A549 treated with CpdA at 1 μM for 4 hours (cell line): ENCODE results near the gene SLC30A2. TPM values are rescaled to one million over a fixed set of nuclear protein-coding genes. Genes with fewer than 3 reads are reported as not detected.

Source experiments
- total RNA-seq: library from RNA; stranded (reverse); fragments of 200-300 nt; extraction: Qiagen RNA extraction; gene quantifications from 5 replicates; pipeline ENCODE4 v1.2.3, GENCODE V29; 2022; ENCODE audit warnings: low read depth

The SLC30A2 gene
- total RNA-seq: 0.03 to 0.17 TPM (median 0.04 TPM) in 4 of 5 replicates, not detected in the other

GRCh38 chr1:26045722-26046245, at the start of gene SLC30A2:
Gene SLC30A2, minus strand, starts transcription at chr1:26046118. Its CDS starts 222 bp downstream, at chr1:26045896.

DNA sequence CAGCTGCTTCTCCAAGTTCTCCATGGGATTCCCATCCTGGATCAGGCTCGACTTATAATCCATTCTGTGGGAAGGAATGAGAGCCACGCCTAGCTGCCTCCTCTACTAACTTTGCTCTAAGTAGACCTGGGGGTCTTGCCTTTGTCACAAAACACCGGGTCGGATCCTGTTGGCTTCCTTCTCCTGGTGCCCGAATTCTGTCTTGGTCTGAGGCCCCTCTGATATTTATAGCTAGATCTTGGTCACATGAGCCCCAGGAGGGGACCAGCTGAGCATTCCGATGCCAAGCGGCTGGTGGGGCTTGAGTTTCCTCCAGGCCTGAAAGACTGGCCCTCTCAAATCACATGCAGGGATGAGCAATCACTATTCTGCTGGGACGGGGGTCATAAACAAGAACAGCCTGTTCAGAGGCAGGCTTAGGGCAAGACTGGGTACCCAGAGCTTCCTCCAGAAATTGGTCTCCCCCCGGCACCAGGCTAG, 21.6 kb upstream of the SLC30A2 start, which contains the start of gene TRIM63:
TSS of gene TRIM63 (minus strand) at position 199 of the 480 bp plus-strand sequence. CDS start at position 63, 136 bp downstream.

DNA sequence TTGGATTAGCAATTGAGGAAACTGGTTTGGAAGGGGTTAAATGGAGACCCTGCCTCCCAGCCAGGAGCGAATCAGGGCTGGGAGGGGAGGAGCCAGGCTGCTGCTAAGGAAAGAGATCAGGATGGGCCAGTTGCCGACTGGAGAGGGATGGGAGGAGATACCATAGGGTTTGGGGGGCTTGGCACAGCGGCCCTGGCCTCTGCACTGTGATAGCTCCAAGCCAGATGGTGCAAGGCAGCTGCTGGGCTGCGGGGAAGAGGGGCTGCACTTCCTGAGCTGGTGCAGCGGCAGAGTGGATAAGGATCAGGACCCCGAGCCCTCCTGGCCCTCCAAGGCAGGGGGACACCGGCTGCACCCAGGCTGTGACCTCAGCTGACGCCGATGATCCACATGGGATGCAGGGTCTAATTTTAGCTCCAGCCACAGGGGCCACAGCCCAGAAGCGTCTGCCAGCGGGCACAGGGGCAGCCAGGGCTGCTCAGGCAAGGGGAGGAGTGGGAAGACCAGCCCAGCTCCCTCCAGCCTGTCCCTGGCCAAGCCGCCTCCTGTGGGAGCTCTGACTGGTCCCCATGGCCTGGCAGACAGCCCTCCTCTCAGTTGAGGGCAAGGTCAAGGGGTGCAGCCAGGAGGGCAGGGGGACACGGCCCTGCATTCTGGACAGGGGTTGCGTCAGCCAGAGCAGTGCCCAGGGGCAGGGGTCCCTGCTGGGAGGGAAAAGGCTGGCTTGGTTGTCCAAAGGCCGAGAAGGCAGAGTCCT, 24.1 kb downstream of the SLC30A2 start, which contains the start of gene EXTL1:
TSS of gene EXTL1 (plus strand) at position 129 of the 757 bp plus-strand sequence. CDS start 872 bp downstream, outside the sequence.

GRCh38 chr1:25997828-25998761, 47.8 kb downstream of the SLC30A2 start, which contains the start of gene PAFAH2:
Gene PAFAH2, minus strand, starts transcription at chr1:25998063. Its CDS starts 7,247 bp downstream, at chr1:25990816.

Other genes with a start within 250 kb of the SLC30A2 start
- gene SELENON, start 245.9 kb downstream of the SLC30A2 start, total RNA-seq: 52.5 to 65.0 TPM (median 56.7 TPM) in 5 replicates
- 21.7 to 26.1 TPM (median 23.9 TPM) in 5 replicates for gene MTFR1L, start 226.2 kb downstream of the SLC30A2 start, total RNA-seq
- gene AUNIP, start 186.7 kb downstream of the SLC30A2 start, total RNA-seq: 5.4 to 6.2 TPM (median 6.1 TPM) in 5 replicates
- 2.6 to 4.0 TPM (median 3.3 TPM) in 5 replicates for gene PAQR7, start 170.4 kb downstream of the SLC30A2 start, total RNA-seq
- 183 to 215 TPM (median 203 TPM) in 5 replicates for gene STMN1, start 139.7 kb downstream of the SLC30A2 start, total RNA-seq
- gene PAFAH2, start 48.1 kb downstream of the SLC30A2 start, total RNA-seq: 6.9 to 9.1 TPM (median 7.8 TPM) in 5 replicates
- gene EXTL1, start 24.3 kb downstream of the SLC30A2 start, total RNA-seq: not detected in 5 replicates
- 0.03 TPM in 1 of 5 replicates, not detected in the others for gene TRIM63, start 21.5 kb upstream of the SLC30A2 start, total RNA-seq
- 1.7 to 2.6 TPM (median 1.7 TPM) in 5 replicates for gene PDIK1L, start 65.7 kb upstream of the SLC30A2 start, total RNA-seq
- 0.01 to 0.06 TPM in 2 of 5 replicates, not detected in the others for gene FAM110D, start 113.0 kb upstream of the SLC30A2 start, total RNA-seq
- gene C1orf232, start 122.8 kb upstream of the SLC30A2 start, total RNA-seq: not detected in 5 replicates
- gene ZNF593, start 123.8 kb upstream of the SLC30A2 start, total RNA-seq: 48.2 to 75.7 TPM (median 67.5 TPM) in 5 replicates
- gene ZNF593OS, start 125.7 kb upstream of the SLC30A2 start, total RNA-seq: 0.22 to 0.34 TPM (median 0.27 TPM) in 4 of 5 replicates, not detected in the other
- gene CNKSR1, start 131.4 kb upstream of the SLC30A2 start, total RNA-seq: 0.21 to 0.45 TPM (median 0.35 TPM) in 4 of 5 replicates, not detected in the other
- gene CATSPER4, start 144.5 kb upstream of the SLC30A2 start, total RNA-seq: not detected in 5 replicates
- gene CEP85, start 188.1 kb upstream of the SLC30A2 start, total RNA-seq: 12.4 to 14.7 TPM (median 13.9 TPM) in 5 replicates
- gene SH3BGRL3, start 234.0 kb upstream of the SLC30A2 start, total RNA-seq: 115 to 171 TPM (median 156 TPM) in 5 replicates